Urothelium cell line (cell line): ENCODE data around the gene DTNB.
"Not testable (repeated sequence)": the region's sequence is repeated elsewhere in the genome, so short reads cannot be mapped to it uniquely, and the experiment has no call there.

Experiments
- DNase-seq: peaks from one replicate; pipeline ENCODE4 v3.0.0; 2011; ENCODE audit warnings: low spot score, mixed read lengths
- FAIRE-seq: peaks from 2 replicates; lab custom pipeline; 2011; peaks lifted over from hg19 to GRCh38; lab: Jason Lieb, UNC

DTNB gene

GRCh38 chr2:25549571-25549970 lies 123.8 kb downstream of the DTNB start:
- not testable (repeated sequence) for FAIRE-seq, DNase-seq

- no peak for FAIRE-seq
Measured at GRCh38 chr2:25548601-25549000, 124.8 kb downstream of the DTNB start.

DNA sequence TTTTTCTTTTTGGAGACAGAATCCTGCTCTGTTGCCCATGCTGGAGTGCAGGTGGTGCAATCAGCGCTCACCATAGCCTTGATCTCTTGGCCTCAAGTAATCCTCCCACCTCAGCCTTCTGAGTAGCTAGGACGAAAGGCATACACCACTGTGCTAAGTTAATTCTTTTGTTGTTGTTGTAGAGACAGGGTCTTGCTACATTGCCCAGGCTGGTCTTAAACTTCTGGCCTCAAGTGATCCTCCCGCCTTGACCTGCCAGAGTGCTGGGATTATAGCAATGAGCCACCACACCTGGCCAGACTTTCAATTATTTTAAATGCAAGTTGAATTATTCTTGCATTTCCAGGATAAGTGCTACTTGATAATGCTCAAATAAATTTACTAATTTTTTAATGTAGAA lies 126.5 kb downstream of the DTNB start:
- no peak for FAIRE-seq
- no peak for DNase-seq

More at GRCh38 chr2:25548601-25549000, 124.8 kb downstream of the DTNB start:
- DNase-seq = no peak

DNA sequence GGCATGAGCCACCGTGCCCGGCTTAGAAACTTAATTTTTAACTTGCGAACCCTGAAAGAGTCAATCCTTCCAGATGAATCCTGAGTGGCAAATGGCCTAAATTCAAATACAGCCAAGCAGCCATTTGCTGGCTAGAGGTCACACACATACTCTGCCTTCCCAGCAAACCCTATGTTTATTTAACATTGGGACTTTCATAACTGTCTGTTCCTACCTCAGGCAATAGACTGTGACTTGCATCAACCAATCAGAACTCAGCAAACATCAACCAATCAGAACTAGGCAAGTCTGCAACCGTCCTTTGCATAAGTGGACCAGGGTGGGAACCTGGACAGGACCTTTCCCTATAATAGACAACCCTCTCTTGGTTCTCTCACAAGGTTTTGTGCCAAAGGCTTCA lies 127.5 kb downstream of the DTNB start:
- DNase-seq = no peak

DNA sequence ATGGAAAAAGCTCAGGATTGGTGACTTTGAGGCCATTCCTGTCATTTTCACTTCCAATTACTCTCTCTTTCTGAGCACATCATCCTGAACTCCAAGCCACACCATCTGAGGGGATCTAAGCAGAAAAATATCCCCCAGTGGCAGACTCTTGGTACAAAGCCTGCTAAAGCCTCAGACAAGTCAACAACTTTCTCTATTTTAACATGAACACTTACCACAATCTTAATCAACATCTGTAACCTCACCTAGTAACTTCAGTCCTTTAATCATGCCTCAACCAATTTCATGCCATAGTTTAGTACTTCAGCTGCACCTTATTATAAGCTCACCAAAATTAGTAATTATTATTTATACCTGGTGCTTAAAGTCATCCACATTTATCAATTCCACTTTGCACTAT lies 128.9 kb downstream of the DTNB start:
- FAIRE-seq = no peak

More for the DNA sequence above, 127.5 kb downstream of the DTNB start:
- no peak for FAIRE-seq

DNA sequence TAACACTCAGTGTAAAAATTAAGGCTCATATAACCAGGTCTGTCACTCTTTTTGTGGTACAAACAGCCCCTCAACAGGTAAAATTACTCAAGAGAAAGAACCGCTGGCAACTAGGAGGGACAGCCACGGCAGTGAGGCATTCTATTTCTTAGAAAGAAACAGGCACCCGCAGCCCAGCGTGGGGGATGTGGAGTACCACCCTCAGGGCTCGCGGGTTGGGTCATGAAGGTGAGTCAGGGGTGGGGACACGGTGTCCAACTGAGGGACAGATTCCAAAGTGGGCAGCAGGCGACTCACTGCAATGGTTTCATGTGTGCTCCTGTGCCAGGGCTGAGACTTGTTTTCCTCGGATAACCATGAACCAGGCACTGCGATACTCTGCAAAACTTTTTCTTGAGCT lies 129.4 kb downstream of the DTNB start:
- DNase-seq (no peak), FAIRE-seq (no peak)

More for the DNA sequence above, 128.9 kb downstream of the DTNB start:
- DNase-seq = no peak

DNA sequence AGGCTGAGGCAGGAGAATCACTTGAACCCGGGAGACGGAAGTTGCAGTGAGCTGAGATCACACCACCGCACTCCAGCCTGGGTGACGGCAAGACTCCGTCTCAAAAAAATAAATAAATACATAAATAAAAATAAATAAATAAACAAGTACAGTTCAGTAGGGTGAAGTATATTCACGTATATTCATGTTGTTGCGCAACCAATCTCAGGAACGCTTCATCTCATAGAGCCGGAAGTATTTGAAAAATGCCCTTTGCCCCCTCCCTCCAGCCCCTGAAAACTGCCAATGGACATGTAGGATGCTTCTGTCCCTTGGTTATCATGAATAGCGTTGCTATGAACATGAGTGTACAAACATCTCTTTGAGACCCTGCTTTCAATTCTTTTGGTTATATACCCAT lies 132.0 kb downstream of the DTNB start:
- DNase-seq (no peak), FAIRE-seq (no peak)

- FAIRE-seq (no peak), DNase-seq (no peak)
Measured at GRCh38 chr2:25539136-25539535, 134.2 kb downstream of the DTNB start.

DNA sequence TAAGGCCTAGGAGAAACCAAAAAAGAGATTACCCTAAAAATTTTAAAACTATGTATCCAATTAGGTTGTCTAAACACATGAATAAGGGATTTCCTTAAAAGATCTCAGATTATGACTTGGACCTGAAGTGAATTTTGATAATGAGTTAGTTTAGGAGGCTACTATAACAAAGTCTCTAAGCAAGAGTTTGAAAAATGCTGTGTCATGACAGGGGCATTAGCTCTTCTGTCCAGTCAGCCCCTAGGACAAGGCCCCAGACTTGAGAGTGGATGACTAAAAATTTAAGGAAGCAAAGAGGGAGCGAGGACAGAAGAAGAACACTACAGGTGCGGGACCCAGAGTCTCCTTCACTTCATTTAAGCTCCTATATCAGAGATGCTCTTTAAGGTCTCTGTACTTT lies 135.9 kb downstream of the DTNB start:
- FAIRE-seq = no peak
- no peak for DNase-seq

GRCh38 chr2:25535411-25536289 lies 137.7 kb downstream of the DTNB start:
- DNase-seq, FAIRE-seq: not testable (repeated sequence)

- FAIRE-seq, DNase-seq: not testable (repeated sequence)
Measured at GRCh38 chr2:25534937-25535336, 138.4 kb downstream of the DTNB start.

DNA sequence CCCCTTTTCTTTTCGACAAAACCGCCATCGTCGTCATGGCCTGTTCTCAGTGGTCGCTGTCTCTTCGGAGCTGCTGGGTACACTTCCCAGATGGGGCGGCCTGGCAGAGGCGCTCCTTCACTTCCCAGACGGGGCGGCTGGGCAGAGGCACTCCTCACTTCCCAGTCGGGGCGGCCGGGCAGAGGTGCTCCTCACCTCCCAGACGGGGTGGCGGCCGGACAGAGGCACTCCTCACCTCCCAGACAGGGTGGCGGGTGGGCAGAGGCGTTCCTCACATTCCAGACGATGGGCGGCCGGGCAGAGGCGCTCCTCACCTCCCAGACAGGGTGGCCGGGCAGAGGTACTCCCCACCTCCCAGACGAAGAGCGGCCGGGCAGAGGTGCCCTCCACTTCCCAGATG lies 138.9 kb downstream of the DTNB start:
- no peak for DNase-seq
- no peak for FAIRE-seq

DNA sequence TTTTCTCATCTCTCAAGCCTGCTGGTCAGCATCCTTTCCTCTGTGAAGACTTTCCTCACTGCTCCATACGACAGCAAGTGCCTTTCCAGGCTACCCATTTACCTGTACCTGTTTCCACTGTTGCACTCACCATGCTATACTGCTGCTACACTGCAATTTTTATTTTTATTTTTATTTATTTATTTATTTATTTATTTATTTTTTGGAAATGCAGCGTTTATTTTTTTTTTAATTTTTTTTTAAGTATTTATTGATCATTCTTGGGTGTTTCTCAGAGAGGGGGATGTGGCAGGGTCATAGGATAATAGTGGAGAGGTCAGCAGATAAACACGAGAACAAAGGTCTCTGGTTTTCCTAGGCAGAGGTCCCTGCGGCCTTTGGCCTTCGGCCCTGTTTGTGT lies 139.6 kb downstream of the DTNB start:
- not testable (repeated sequence) for DNase-seq, FAIRE-seq

DNA sequence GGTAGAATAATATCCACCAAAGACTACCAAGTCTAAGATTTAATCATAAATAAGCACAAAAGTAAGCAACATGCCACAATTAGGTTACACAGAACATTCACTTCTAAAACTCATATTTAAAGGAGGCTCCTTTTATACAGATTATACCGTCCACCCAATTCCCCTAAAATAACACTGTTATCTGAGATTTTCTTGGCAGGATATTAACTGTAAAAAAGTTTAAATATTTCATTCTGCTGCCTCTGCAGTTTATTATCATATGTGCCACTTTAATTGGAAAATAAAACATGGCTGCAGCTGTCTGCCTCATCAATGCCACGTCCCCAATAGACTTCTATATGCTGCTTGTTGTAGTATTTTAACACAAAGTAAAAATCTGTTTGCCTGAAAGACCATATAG lies 140.9 kb downstream of the DTNB start:
- FAIRE-seq = no peak
- DNase-seq = no peak

- no peak for DNase-seq
Measured at GRCh38 chr2:25529034-25529433, 144.3 kb downstream of the DTNB start.

DNA sequence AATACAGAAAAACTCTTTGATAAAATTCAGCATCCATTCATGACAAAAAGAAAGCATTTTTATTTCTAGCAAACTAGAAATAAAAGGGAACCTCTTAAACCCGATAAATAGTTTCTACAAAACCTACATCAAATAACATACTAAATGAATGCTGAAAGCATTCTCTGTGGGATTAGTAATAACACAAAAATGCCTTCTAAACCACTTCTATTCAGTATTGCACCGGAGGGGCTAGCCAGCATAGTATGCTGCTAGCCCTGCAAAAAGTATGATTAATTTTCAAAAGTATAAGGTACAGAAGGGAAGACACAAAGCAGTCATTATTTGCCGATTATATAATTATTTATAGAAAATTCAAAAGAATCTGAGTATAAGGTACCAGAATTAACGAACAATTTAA lies 145.2 kb downstream of the DTNB start:
- DNase-seq = peak; percentile 71
- FAIRE-seq = peak; percentile 44

More at GRCh38 chr2:25529034-25529433, 144.3 kb downstream of the DTNB start:
- FAIRE-seq = no peak

GRCh38 chr2:25524507-25524906 lies 148.9 kb downstream of the DTNB start:
- peak; percentile 74 for FAIRE-seq
- DNase-seq = no peak

DNA sequence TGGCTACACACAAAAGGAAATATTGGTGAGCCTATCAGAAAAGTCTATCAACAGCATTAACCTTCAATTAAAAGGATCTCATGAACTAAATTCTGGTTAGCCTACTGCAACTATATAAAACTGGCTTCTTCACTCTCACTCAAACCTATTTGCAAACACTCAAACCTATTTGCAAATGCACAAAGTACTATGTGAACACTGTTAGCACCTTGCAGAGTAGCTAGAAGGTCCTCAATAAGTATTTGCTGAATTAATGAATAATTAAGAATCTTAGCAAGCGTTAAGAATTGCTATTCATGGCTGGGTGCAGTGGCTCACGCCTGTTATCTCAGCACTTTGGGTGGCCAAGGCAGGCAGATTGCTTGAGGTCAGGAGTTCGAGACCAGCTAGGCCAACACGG lies 150.3 kb downstream of the DTNB start:
- no peak for FAIRE-seq

GRCh38 chr2:25521665-25522387 lies 151.6 kb downstream of the DTNB start:
- FAIRE-seq (no peak), DNase-seq (peak; percentile 63)

More for the DNA sequence above, 150.3 kb downstream of the DTNB start:
- DNase-seq = no peak

GRCh38 chr2:25521126-25521525 lies 152.3 kb downstream of the DTNB start:
- FAIRE-seq (no peak), DNase-seq (no peak)

DNA sequence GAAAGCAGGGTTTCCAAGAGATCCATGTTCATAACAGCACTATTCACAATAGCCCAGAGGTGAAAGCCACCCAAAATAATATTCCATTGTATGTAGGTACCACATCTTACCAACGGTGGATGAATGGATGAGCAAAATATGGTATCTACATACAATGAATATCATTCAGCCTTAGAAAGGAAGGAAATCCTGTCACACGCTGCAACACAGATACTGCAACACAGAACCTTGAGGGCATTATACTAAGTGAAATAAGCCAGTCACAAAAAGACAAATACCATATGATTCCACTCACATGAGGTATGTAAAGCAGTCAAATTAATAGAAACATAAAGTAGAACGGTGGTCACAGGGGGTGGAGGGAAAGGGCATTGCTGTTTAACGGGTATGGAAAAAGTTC lies 155.7 kb downstream of the DTNB start:
- FAIRE-seq = no peak
- DNase-seq = no peak
